Measurements from ENCODE around the gene RNF220.

GRCh38 chr1:44501047-44501890 is 96.2 kb downstream of the RNF220 start:
- no peak for TF ChIP-seq CTCF (IDR thresholded peaks at IDR 0.05; ENCODE audit: extremely low read depth in 1 of 2, insufficient read depth in 1 of 2, low read depth in 1 of 2, low read length in 2 of 2)
- no peak for TF ChIP-seq POLR2A (IDR thresholded peaks at IDR 0.05; ENCODE audit: low read depth, low read length)
- TF ChIP-seq, protein P1, sequence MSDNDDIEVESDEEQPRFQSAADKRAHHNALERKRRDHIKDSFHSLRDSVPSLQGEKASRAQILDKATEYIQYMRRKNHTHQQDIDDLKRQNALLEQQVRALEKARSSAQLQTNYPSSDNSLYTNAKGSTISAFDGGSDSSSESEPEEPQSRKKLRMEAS (IDR thresholded peaks at IDR 0.05; ENCODE audit: insufficient read depth, insufficient read length), result no peak
- TF ChIP-seq EZH2 (IDR thresholded peaks at IDR 0.05; ENCODE audit: borderline replicate concordance, low read depth, low read length, severe bottlenecking), result no peak
